ENCODE results near the gene TCF4. TPM values are rescaled to one million over a fixed set of nuclear protein-coding genes. Genes with fewer than 3 reads are reported as not detected.

TCF4 gene
- total and polyA plus RNA-seq, 2 donors = 46.3 to 464 TPM

GRCh38 chr18:55546851-55547704 lies 40.9 kb downstream of the TCF4 start:
- H3K4me3 ChIP-seq (ENCODE audit: low read depth, low read length) = no peak overlapping the region
- no peak overlapping the region for H3K27ac ChIP-seq (ENCODE audit: low read depth)

DNA sequence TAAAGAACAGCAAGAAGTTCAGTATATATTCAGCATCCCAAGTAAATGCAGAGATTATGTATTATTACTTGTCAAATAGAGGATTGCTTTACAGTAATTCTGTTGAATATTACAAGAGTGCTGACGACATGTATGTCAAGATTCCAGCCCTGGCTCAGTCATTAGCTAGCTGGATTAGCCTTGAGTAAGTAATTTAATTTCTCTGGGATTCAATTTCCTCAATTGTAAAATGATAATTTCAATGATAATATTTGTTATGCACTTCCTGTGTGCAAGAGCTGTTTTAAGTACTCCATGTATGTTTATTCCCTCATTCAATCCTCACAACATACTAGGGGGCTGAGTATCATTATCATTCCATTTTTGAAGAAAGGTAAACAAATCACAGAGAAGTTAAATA lies 44.0 kb downstream of the TCF4 start:
- H3K36me3 ChIP-seq (ENCODE audit: insufficient read depth) = no peaks in the 10 kb centered on the region
- H3K4me3 ChIP-seq (ENCODE audit: low read depth, low read length) = no peak overlapping the region
- WGBS = 82% methylated on average over 1 of the region's 1 CpG
- no peaks in the 10 kb centered on the region for H3K4me1 ChIP-seq (ENCODE audit: insufficient read depth)
- H3K27ac ChIP-seq (ENCODE audit: low read depth) = no peak overlapping the region
- DNase-seq (ENCODE audit: extremely low spot score) = no peak

More at GRCh38 chr18:55546851-55547704, 40.9 kb downstream of the TCF4 start:
- DNase-seq (ENCODE audit: extremely low spot score) = no peak
- Histone ChIP-seq H3K4me1 (ENCODE audit: insufficient read depth) (no peaks in the 10 kb centered on the region), H3K36me3 (ENCODE audit: insufficient read depth) (peaks cover 2% of the 10 kb centered on the region)
- WGBS = 18% methylated on average over 5 of the region's 5 CpGs

DNA sequence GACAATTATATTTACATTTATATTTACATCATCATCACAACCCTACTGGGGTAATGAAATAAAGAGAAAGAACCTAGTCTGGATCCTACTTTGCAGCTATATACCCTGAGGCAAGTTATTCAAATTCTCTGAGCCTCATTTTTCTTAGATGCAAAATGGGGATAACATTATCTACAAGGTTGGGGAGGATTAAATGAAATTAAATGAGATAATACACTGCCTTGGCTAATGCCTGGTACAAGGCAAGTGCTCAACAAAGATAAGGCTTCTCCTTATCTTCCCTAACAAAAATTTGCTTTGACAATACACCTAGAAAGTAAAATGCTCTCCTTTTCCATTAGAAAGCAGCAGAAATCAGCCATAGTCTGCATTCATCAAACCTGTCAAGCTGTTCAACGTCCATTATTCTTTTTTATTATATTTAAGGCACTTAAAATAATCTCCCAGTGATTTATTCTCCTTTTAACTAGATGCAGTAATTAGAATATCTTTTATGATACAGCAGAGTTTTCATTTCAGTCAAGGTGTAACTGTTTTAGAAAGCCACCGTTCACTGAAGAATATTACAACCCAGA lies 44.8 kb downstream of the TCF4 start:
- no peak for DNase-seq (ENCODE audit: extremely low spot score)
- Histone ChIP-seq H3K4me1 (ENCODE audit: insufficient read depth) (no peaks in the 10 kb centered on the region), H3K36me3 (ENCODE audit: insufficient read depth) (no peaks in the 10 kb centered on the region), H3K4me3 (ENCODE audit: low read depth, low read length) (no peak overlapping the region), H3K27ac (ENCODE audit: low read depth) (no peak overlapping the region)
- WGBS = 72% methylated on average over 2 of the region's 2 CpGs

GRCh38 chr18:55541571-55541970 lies 46.4 kb downstream of the TCF4 start:
- 75% methylated on average over 2 of the region's 2 CpGs for WGBS
- H3K27ac ChIP-seq (ENCODE audit: low read depth) = no peak overlapping the region
- H3K4me3 ChIP-seq (ENCODE audit: low read depth, low read length) = no peak overlapping the region
- H3K4me1 ChIP-seq (ENCODE audit: insufficient read depth) = no peaks in the 10 kb centered on the region
- DNase-seq (ENCODE audit: extremely low spot score) = no peak
- no peaks in the 10 kb centered on the region for H3K36me3 ChIP-seq (ENCODE audit: insufficient read depth)

GRCh38 chr18:55539240-55539639 lies 48.8 kb downstream of the TCF4 start:
- H3K4me3 ChIP-seq (ENCODE audit: low read depth, low read length) = no peak overlapping the region
- H3K36me3 ChIP-seq (ENCODE audit: insufficient read depth) = no peaks in the 10 kb centered on the region
- DNase-seq (ENCODE audit: extremely low spot score) = no peak
- no peak overlapping the region for H3K27ac ChIP-seq (ENCODE audit: low read depth)
- H3K4me1 ChIP-seq (ENCODE audit: insufficient read depth) = no peaks in the 10 kb centered on the region

DNA sequence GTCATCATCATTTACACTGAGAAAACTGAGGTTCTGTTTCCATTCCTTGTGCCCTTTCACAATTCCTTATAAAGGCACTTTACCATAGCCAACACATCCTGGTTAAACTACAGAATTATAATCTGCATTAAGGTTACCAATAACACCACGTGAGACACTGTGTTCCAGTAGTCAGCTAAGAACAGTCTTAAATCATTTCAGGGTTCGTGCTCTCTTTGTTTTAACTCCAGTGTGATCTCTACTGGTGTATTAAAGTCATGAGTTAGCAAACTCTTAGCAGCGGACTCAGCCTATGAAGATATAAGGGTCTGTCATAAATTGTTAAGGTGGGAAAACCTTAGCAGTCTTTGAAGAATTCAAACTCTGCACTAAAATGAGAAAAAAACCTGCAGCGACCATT lies 53.0 kb downstream of the TCF4 start:
- Histone ChIP-seq H3K4me3 (ENCODE audit: low read depth, low read length) (no peak overlapping the region), H3K36me3 (ENCODE audit: insufficient read depth) (no peaks in the 10 kb centered on the region), H3K27ac (ENCODE audit: low read depth) (no peak overlapping the region), H3K4me1 (ENCODE audit: insufficient read depth) (no peaks in the 10 kb centered on the region)
- 59% methylated on average over 4 of the region's 4 CpGs for WGBS
- DNase-seq (ENCODE audit: extremely low spot score) = no peak

DNA sequence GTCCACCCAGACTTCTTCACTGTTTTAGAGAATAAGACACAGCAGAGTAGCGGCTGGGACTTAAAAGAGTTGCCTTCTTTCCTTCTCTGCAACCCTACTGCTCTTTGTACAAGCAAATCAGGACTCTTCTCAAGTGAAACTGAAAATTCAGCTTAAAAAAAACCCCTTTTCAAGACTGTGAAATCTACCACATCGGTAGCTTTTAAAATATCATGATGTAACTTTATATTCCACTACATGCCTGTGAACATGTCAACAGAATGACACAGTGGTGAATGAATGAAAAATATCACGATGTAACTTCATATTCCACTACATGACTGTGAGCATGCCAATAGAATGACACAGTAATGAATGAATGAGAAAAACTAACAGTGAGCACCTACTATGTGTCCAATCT lies 53.4 kb downstream of the TCF4 start:
- no peaks in the 10 kb centered on the region for H3K36me3 ChIP-seq (ENCODE audit: insufficient read depth)
- H3K4me3 ChIP-seq (ENCODE audit: low read depth, low read length) = no peak overlapping the region
- no peak for DNase-seq (ENCODE audit: extremely low spot score)
- no peak overlapping the region for H3K27ac ChIP-seq (ENCODE audit: low read depth)
- H3K4me1 ChIP-seq (ENCODE audit: insufficient read depth) = no peaks in the 10 kb centered on the region
- WGBS = 68% methylated on average over 3 of the region's 3 CpGs

DNA sequence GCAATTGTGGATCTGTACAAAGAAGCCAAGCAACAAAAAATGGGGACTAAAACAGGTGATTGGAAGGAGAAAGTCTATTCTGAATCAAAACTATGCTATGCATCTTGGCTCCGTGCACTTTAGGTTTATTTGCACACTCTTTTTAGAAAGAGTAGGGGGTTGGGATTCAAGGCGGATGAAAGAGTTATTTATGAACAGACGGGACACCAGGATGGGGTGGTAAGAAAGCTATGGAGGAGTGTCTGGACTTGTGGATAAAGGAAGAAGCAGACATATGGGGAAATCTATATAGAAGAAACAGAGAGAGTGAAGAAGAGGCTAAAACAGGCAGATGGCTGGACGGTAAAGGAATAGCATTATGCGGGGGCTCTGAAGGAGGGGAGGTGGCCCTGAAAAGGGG lies 57.8 kb downstream of the TCF4 start:
- 89% methylated on average over 5 of the region's 5 CpGs for WGBS

DNA sequence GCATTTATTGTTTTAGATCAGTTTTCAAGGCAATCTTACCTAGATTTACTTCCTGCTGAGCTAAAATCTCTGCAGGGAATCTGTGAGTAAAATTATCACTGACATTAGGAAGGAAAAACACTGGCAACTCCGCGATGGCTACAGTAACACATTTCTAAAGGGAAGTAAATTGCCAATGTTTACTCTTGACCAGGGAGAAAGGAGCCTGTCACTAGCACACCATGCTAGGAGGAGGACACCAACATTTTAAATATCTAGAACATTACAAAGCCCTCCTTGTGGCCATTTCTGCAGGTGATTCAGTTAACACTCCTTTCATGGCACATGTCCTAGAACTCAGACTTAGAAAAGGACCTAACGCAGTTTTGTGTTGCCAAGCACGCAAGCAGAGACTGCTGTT lies 58.4 kb downstream of the TCF4 start:
- no peaks in the 10 kb centered on the region for H3K36me3 ChIP-seq (ENCODE audit: insufficient read depth)
- no peak overlapping the region for H3K27ac ChIP-seq (ENCODE audit: low read depth)
- H3K4me3 ChIP-seq (ENCODE audit: low read depth, low read length) = no peak overlapping the region
- DNase-seq (ENCODE audit: extremely low spot score) = no peak
- WGBS = 75% methylated on average over 4 of the region's 4 CpGs
- no peaks in the 10 kb centered on the region for H3K4me1 ChIP-seq (ENCODE audit: insufficient read depth)

More for the DNA sequence above, 57.8 kb downstream of the TCF4 start:
- no peaks in the 10 kb centered on the region for H3K4me1 ChIP-seq (ENCODE audit: insufficient read depth)
- no peak for DNase-seq (ENCODE audit: extremely low spot score)
- H3K36me3 ChIP-seq (ENCODE audit: insufficient read depth) = no peaks in the 10 kb centered on the region
- H3K27ac ChIP-seq (ENCODE audit: low read depth) = peak overlapping the region; percentile 18
- H3K4me3 ChIP-seq (ENCODE audit: low read depth, low read length) = no peak overlapping the region

- H3K4me3 ChIP-seq (ENCODE audit: low read depth, low read length) = no peak overlapping the region
- H3K4me1 ChIP-seq (ENCODE audit: insufficient read depth) = no peaks in the 10 kb centered on the region
- H3K36me3 ChIP-seq (ENCODE audit: insufficient read depth) = no peaks in the 10 kb centered on the region
- no peak overlapping the region for H3K27ac ChIP-seq (ENCODE audit: low read depth)
- DNase-seq (ENCODE audit: extremely low spot score) = no peak
Observed at GRCh38 chr18:55525845-55526244, 62.1 kb downstream of the TCF4 start.

DNA sequence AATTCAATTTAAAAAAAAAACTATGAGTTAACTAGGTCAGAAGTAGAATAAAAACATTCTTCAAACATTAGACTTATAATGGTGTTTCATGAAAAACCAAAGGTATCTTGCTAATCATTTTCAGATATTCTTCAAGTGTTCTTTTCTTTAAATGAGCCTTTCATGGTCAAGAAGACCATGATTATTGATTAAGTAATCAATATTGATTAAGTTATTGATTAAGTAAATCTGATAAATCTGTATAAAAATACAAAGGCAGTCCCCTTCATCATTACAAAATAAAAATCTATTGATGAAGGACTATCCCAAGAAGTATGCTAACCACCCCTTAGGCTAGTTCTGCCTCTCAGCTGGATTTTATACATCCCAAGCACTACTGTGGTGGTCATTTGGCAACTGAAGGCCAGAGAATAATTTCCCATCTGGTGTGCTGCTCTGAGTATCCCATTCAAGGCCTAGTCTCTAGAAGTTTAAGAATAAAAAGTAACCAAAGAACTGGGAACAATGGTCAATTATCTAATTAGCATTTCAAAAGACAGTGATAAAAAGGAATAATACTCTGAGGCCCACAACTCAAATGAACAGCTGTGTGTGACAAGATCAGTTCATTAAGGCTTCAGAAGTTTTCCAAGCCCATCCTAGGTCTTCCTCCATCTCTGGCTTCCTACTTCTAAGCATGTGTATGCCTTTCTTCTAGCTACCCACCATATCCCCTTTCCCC lies 63.5 kb downstream of the TCF4 start:
- Histone ChIP-seq H3K4me3 (ENCODE audit: low read depth, low read length) (no peak overlapping the region), H3K4me1 (ENCODE audit: insufficient read depth) (no peaks in the 10 kb centered on the region), H3K27ac (ENCODE audit: low read depth) (no peak overlapping the region), H3K36me3 (ENCODE audit: insufficient read depth) (no peaks in the 10 kb centered on the region)
- DNase-seq (ENCODE audit: extremely low spot score) = no peak

- DNase-seq (ENCODE audit: extremely low spot score) = no peak
- Histone ChIP-seq H3K36me3 (ENCODE audit: insufficient read depth) (no peaks in the 10 kb centered on the region), H3K4me3 (ENCODE audit: low read depth, low read length) (no peak overlapping the region), H3K4me1 (ENCODE audit: insufficient read depth) (no peaks in the 10 kb centered on the region), H3K27ac (ENCODE audit: low read depth) (no peak overlapping the region)
Observed at GRCh38 chr18:55523001-55523400, 65.0 kb downstream of the TCF4 start.

DNA sequence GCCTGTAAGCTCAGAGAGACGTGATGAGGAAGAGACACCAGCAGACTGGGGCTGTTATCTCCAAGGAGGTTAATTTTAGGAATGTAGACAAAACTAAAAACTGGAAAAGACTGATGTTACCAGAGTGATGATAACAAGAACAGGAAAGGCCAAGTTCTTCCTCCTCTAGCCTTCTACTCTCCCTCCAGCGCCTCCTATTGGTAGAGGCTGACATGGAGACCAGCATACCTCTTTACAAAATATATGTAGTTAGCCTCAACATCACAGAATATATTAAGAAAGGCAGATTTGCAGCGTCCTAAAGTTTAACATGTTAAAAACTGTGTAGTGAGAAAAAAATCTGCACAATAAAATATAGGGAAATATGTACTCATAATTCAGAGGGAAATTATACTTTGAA lies 66.0 kb downstream of the TCF4 start:
- WGBS = 72% methylated on average over 3 of the region's 3 CpGs
- Histone ChIP-seq H3K27ac (ENCODE audit: low read depth) (no peak overlapping the region), H3K4me3 (ENCODE audit: low read depth, low read length) (no peak overlapping the region), H3K36me3 (ENCODE audit: insufficient read depth) (no peaks in the 10 kb centered on the region), H3K4me1 (ENCODE audit: insufficient read depth) (no peaks in the 10 kb centered on the region)
- no peak for DNase-seq (ENCODE audit: extremely low spot score)

DNA sequence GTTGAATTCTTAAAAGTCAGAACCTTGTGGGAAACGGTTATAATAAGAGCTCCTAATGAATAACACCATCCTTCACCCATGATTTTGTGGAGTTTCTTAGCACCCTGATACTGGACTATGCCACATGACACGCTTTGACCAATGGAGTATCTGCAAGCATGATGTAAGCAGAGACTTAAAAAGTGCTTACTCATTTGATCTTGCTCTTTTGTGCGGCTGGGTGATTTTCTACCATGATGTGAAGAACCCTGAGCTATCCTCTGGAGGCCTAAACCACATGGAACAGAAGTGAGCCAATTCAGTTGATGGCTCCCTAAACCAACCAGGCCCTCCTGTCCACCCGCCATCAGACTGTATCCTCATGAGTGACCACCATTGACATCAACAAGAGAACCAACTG lies 70.9 kb downstream of the TCF4 start:
- Histone ChIP-seq H3K4me1 (ENCODE audit: insufficient read depth) (no peaks in the 10 kb centered on the region), H3K4me3 (ENCODE audit: low read depth, low read length) (no peak overlapping the region), H3K27ac (ENCODE audit: low read depth) (no peak overlapping the region), H3K36me3 (ENCODE audit: insufficient read depth) (no peaks in the 10 kb centered on the region)
- WGBS = 97% methylated on average over 4 of the region's 4 CpGs
- DNase-seq (ENCODE audit: extremely low spot score) = no peak
